Activated CD4-positive, alpha-beta T cell treated with anti-CD3 and anti-CD28 coated beads for 4 hours (primary cell): ENCODE data around the gene IPMK.

Source experiments
- DNase-seq, 2 donors: peaks; one replicate each; pipeline ENCODE4 v3.0.0-alpha.2; 2020

Gene IPMK

DNA sequence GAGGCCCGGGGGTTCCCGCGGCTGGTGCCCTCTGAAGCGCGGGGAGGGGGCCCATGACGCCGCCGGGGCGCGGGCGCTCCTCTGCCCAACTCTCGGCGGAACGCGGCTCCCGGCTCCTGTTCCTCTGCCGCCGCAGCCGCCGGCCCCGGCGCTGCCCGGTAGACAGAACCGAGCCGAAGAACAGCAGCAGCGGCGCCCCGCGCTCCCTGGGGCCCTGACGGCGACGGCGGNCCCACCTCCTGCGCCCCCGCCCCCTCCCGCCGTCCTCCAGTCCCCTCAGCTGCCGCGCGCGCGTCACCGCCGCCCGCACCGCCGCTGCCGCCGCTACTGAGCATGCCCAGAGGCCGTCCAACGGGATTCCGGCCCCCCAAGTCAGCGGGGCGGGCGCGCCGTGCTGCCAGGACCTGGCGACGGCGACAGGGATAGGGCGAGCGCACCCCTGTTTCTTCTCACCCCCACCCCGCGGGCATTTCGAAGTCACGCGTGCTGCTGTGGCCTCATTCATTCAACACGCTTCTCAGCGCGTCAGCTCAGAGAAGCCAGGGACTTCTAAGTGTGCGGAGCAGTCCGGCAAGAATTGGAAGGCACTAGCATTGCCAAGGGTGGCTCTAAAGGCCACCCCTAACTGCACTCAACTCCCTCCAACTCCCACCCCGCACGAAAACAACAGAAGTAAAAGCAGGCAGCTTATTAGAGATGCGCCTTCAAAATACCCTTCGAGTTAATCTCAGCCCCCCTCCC is at the start of gene IPMK:
Gene IPMK (minus strand): TSS at position 182 of the 741 bp plus-strand sequence. CDS start 283 bp downstream, outside the sequence.
- DNase-seq = peak; percentile 89 to 91

DNA sequence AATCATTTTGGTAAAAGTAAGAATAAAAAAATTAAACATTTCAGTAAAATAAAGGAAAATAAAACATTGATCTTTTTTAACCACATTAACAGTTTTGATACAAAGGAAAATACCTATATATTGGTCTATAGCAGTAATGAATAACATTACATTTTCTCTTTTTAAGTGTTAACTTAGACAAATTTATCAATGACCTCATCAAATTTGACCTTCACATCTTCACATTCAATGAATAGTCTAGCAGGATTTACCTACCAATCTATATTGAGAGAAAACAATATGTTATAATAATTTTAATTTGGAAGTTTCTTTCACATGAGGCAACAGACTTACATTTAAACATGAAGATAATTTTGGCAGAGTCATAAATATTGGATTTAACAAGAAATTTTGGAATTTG is 49.2 kb upstream of the IPMK start:
- no peak for DNase-seq

DNA sequence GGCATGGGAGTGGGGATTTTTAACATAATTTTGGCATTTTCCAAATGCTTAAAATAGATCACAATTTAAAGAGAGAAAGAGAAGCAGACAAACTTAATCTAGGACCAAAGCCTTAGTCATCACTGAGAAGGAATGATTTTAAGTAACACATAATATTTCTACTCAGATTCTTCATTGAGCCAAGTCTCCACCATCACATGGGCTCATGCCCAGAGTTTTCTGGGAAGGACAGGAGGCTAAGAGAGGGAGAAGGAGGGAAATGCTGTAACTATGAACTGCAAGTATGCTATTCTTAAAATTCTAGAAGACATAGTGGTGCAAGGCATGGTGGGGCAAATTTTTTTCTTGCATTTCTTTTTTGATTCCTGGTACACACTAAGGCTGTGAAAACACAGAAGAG is 43.3 kb upstream of the IPMK start:
- DNase-seq = no peak

DNA sequence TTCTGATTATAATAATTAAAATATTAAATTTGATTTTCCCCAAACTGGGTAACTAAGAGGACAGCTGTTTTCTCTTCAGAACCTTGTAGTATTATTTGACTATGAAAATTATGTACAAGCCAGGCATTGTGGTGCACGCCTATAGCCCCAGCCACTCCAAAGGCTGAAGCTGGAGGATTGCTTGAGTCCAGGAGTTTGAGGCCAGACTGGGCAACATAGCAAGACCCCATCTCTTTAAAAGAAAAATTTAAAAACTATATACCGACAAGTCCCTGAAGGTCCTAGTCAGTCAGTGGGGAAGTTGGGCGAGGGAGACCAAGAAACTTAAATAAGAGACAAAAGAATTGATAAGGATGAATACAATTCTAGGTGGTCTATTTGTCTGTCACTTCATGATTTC is 40.0 kb upstream of the IPMK start:
- DNase-seq = no peak

DNA sequence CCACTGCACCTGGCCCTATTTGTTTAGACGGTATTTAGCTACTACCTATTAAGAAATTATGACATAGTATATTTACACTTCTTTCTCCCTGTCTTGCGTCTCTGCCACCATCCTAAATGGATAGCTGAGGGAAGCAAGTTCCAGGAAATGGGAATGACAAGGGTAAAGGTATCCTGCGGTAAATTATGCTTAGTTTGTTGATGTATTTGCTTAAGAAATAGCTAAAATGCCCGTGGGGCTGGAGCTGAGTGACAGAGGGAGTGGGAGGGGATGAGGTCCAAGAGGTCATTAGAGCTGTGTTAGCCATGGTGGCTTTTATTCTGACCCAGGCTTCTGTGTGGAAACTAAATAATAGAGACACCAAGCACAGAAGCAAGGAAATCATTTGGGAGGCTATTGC is 38.1 kb upstream of the IPMK start:
- DNase-seq = no peak

DNA sequence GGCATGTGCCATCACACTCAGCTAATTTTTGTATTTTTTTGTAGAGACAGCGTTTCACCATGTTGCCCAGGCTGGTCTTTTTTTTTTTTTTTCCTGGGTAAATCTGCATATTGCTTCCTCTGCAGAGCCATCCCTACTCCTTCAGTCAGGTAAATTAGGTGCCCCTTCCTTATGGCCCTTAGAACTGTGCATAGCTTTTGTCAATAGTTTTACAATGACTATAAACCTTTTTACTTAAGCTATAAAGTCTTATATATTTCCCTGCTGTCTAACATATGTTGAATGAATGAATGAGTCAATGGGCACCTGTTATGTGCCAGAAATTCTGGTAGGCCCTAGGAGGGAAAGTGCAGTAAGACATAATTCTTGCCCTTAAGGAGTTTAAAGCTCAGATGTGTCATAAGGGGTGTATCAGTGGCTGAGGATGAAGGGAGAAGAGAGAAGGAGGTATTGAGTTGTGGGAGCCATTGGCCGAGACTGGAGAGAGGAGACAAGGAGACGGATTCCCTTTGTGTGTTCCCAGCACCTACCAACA is 36.5 kb upstream of the IPMK start:
- no peak for DNase-seq

DNA sequence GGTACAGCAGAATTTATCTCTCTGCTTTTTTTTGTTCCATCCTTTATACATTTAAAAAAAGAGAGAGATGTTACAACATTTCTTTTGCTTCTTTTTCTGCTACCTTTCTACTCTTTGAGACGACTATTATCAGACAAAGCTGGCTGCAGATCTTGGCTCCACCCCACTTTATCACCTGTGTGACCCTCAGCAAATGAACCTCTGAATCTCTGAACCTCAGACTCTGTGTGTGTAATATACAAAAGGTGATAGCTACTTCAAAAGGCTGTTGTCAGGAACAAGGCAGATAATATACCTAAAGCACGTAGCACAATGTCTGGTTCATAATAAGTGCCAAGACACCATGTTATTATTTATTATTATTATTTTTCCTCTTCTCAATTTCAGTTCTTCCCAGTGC is 34.6 kb upstream of the IPMK start:
- DNase-seq = no peak

DNA sequence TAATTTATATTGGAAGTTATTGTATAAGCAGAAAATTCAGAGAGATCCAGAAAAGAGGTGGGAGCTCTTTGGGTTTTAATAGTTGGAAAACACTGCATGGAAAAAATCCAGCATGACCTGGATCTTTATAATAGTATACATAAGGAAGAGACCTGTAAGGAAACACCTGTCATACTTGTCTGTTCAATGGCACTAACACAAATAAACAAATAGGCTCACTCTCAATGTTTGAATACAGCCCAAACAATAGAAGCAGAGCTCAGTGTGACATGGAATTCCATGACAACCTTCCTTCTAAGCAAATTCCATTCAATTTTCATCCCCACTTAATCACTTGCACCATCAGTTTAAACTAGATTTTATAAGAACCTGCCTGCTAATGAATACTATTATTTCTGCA is 33.0 kb upstream of the IPMK start:
- DNase-seq = no peak

DNA sequence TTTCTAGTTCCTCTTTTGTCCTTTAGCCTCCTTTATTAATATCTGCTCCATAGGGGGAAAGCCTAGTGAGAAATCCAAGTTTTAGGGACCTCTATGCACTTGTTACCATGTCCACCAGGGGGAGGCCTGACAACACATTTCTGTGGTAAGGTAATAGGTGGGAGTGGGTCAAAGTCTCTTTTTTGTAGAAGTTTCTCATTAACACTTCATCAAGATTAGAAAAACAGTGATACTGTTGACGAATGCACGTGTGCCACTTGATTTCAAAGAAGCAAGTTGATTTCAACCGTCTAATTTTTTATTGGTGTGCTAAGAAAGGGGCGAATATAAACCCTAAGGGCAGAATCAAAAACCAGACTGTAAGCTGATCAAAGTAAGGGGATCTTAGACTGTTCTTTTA is 31.9 kb upstream of the IPMK start:
- DNase-seq = peak; percentile 57 to 67

DNA sequence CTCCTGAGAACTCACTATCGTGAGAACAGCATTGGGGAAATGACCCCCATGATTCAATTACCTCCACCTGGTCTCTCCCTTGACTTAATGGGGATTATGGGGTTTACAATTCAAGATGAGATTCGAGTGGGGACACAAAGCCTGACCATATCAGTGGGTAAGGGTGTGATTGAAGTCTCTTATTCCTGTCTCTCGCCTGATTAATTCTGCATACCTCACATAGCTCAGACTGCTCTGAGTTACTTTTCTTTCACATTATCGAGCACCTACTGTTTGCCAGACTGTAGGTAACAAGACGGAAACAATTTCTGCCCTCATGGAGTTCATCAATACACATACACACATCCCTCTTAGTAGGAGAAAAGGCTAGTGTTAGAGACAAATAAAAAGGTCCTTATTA is 26.3 kb upstream of the IPMK start:
- no peak for DNase-seq

DNA sequence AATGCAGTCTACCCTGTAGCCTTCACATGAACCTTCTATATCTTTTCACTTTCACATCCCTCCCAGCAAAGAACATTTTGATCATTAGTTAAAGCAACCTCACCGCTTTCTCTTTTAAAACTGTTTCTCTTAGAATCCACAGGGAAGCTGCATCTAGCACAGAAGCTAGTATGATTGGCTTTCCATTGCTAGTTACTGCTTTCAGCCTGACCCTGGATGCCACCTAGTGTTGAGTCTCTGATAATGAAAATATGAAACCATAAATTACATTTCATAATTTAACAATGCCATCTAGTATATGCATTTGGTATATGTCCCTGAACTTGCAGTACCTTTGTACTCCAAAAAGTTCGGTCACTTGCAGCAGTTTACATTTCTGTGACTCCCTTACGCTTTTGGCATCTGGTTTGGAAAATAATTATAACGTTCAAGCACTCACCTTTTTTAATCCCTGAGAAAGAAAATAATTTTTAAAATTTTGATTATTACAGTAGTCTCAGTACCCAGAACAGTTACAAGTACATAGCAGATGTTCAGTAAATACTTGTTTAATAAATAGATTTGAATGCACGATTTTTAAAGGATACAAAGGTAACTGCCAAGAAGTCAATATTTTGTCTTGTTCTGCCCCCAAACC is 24.0 kb upstream of the IPMK start:
- peak; percentile 21 to 51 for DNase-seq

DNA sequence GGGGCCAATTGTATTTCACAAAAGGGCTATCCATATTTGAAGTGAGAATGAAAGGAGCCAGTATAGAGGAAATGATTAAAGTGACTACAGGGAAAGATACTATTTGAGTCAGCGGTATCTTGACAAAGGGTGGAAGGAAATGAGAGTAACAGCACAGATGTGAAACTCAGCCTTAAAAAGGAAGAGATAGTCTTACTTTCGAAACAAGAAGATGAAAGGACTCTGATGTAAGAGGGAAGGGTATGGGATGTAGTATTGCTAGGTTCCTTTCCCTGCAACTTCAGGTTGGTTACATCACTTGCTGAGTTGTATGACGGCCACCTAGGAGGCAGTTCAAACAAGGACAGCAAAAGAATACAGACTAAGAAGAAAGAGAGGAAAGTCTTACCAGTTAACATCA is 14.9 kb upstream of the IPMK start:
- DNase-seq = peak; percentile 16 to 21

DNA sequence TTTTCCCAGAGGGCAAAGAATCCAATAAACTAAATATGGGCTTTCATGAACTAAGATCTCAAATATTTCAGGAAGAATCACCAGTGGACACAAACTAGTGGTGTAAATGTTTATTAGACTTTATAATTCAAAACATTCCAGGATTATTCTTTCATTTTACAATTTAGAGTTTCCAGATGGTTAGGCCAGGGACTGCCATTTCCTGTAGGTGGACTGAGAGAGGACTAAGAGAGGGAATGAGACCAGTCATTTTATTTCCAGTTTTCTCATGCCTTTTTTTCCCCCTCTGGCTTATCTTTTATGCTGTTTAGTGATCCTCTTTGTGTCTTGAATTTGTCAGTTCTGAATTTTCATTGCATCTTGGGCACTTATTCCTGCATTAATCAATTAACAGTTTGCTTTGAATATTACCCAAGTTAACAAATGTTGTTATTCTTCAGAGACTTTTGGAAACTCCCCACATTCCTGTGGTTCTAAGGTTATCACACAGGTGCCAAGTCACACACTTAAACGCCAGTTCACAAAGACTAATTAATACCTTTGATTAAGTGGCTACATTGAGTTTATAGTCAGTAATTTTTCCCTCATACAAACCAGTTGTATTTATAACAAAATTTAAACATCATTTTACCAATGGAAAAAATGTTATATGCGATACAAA is 13.5 kb upstream of the IPMK start:
- DNase-seq = no peak

DNA sequence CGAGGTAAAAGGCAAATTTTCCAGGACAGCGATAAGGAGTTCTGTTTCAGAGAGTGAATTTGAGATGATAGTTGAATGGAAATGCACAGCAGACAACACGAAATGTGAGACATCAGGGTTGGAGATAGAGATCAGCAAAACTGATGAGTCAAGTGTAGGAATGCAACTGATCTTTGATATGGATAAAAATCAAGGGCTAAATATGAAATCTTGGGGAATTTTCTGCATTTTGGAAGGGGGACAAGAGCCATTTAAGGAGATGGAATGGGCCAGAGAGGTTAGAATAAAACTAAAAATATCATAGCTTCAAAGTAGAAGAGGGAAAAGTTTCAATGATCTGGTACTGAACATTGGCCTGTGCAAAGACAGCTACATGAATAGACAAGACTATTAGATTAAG is 12.8 kb upstream of the IPMK start:
- DNase-seq = no peak

DNA sequence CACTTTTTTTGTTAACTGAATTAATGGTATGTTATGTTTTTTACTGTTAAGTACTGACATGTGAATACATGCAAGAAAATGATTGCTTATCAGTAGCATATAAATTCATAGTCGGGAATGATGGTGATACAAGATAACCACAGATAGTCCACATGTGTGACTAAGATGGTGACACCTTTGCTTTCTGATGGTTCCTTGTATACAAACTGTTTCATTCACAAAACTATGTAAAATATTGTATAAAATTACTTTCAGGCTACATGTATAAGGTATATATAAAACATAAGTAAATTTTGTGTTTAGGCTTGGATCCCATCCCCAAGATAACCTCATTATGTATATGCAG is 11.2 kb upstream of the IPMK start:
- no peak for DNase-seq

DNA sequence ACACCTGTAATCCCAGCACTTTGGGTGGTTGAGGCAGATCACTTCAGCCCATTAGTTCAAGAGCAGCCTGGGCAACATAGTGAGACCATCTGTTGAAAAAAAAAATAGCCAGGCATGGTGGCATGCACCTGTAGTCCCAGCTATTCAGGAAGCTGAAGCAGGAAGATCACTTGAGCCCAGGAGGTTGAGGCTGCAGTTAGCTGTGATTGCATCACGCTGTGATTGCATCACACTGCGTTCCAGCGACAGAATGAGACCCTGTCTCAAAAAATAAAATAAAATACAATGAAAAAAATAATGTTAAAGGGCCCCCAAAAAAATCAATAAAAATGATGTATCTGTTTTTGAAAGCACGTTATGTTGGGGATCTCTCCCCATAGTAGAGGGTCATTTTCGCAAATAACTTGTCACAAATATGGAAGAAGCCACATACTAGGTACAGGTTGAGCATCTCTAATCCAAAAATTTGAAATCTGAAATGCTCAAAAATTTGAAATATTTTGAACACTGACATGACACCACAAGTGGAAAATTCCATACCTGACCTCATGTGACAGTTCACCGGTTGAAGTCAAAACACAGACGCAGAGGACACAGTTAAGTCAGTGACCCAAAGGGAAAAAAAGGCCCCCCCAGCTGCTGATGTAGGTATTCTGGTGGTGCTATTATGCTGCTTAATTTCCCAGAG is 10.7 kb upstream of the IPMK start:
- DNase-seq = no peak

DNA sequence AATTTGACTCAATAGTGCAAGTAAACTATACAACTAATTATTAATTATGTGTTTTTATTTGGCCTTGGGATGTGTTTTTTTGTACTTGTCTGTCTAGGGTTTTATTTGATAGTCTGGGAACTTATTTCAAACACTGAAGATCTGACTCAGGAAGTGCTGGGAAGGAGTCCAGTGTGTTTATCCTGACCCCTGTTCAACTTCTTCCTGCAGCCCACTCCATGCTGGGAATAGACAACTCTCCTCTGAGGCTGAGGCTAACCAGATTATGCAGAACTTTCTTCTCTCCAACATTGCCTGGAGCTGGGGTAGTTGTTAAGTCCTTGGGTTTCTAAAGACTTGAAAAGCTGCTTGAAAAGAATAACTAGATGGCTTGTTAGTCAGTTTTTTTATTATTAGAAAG is 8.2 kb upstream of the IPMK start:
- DNase-seq = no peak

DNA sequence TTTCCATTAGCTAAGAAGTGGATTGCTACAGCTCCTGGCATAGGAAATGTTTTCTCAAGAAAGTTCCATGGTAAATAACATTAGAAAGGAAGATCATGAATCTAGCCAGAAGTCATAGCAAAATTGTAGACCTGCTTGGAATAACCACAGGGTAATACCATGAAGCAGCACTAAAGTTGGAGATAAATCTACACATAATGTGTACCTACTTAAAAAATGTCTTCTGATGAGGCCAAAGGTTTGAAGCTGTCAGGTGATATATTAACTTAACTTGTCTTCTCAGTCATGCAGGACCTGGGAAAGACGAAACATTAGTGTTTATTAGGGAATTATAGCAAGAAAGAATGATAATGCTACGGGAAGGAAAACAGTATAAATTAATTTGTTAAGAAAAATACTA is 7.6 kb upstream of the IPMK start:
- DNase-seq = no peak

DNA sequence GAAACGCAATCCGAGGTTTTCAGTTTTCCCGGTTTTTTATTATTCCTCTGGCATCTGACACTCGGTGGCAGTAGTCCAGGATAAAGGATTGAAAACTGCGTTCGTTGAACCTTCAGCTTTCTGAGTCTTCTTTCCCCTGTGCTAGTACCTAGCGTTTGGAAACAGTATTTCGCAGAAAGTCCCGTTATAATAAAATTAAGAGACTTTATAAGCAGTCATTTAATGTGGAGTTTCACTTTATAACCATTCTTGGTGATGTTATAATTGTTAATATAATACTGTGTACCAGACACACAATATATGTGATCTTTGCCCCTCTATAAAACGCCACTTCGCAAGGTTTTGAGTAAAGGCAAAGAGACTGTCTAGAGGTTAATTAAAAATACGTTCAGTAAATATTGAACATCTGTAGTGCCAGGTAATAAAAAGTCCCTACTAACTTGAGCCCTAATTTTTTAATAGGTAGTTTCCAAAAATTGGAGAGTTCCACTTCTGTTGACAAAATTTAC is 2.1 kb upstream of the IPMK start:
- DNase-seq = no peak

DNA sequence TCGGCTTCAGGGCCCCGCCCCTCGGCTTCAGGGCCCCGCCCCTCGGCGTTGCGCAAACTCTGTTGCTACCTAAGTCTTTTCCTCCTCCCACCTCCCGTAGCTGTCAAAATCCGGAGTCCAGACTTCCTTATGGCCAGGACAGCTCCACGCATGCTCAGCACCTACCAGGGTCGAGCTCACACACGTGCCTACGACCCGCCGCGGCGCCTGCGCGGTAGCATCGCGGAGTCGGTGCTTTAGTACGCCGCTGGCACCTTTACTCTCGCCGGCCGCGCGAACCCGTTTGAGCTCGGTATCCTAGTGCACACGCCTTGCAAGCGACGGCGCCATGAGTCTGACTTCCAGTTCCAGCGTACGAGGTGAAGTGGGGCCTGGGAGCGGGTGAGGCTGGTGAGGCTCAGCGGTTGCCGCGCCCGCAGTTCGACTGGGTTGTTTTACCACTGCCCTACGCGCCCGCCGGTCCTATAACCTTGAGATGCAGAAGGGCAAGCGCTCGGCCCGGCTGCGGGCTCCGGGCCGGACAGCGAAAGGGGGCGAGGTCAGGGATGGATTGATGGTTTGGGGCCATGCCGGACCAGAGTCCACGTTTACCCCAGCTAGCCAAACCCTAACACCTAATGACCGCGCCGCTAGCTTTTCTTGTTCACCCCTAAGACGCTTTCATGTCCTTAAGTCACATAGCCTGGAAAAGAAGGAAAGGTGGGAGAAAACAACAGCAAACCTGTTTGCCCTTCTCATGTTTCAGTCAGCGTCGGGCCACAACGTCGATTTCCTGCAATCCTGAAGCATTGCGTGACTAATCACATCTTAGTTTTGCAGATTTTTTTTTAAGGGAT is 1.5 kb upstream of the IPMK start, which contains the start of gene CISD1:
Gene CISD1 (plus strand): TSS at position 217 of the 836 bp plus-strand sequence. CDS start 112 bp downstream, at position 329.
- DNase-seq = peak; percentile 91 to 96

DNA sequence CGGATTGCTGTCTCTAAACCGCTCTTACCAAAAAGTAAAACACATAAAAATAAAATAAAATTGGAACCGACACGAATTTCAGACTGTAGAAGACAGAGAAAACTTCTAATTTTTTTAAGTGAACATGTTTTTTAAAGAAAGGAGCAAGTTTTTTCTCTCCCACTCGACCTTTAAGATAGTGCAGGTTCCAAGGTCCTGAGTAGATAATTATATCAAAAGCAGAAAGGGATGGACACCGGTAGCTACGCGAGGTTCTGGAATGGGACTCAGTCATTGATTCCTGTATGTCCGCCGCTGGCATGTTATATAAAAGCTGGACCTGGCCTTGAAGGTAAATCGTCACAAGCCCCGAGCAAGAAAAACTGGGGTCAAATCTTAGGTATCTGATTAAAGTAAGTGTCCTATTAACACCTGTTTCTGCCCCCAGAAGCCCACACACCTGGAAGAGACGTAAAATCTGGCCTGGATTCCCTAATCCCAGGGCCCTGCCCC is 806 bp upstream of the IPMK start:
- DNase-seq = no peak
